H9 (cell line): ENCODE data around the gene MYADM. TPM values are rescaled to one million over a fixed set of nuclear protein-coding genes. Genes with fewer than 3 reads are reported as not detected.
A peak's percentile ranks its signal among the peaks of the same experiment; 100 is the strongest.

ENCODE experiments used
- DNase-seq: peaks from one replicate; pipeline ENCODE4 v3.0.0-alpha.2; 2017
- H2AFZ ChIP-seq: one replicate; pipeline ENCODE4 v1.6.1; 2013; ENCODE audit warnings: mild to moderate bottlenecking, low read length, control low read depth, moderate library complexity
- H2AK5ac ChIP-seq: 2 replicates; pipeline ENCODE4 v1.6.1; 2013; ENCODE audit warnings: low read length, control low read depth, mixed read lengths; ENCODE audit not compliant: insufficient read length
- H2BK120ac ChIP-seq: one replicate; pipeline ENCODE4 v1.6.1; 2013; ENCODE audit warnings: low read depth, mild to moderate bottlenecking, low read length, control low read depth, inconsistent platforms; ENCODE audit not compliant: poor library complexity, severe bottlenecking
- H2BK12ac ChIP-seq: 2 replicates; pipeline ENCODE4 v1.6.1; 2013; ENCODE audit warnings: low read length, control low read depth, mixed read lengths, low read depth; ENCODE audit not compliant: insufficient read length
- H2BK15ac ChIP-seq: 2 replicates; pipeline ENCODE4 v1.6.1; 2013; ENCODE audit warnings: low read depth, low read length, control low read depth
- H2BK20ac ChIP-seq: one replicate; pipeline ENCODE4 v1.6.1; 2013; ENCODE audit warnings: low read depth, mild to moderate bottlenecking, low read length, control low read depth, inconsistent platforms; ENCODE audit not compliant: poor library complexity, severe bottlenecking
- H2BK5ac ChIP-seq: 2 replicates; pipeline ENCODE4 v1.6.1; 2013; ENCODE audit warnings: low read length, control low read depth, mixed read lengths; ENCODE audit not compliant: insufficient read length
- H3K14ac ChIP-seq: 2 replicates; pipeline ENCODE4 v1.6.1; 2013; ENCODE audit warnings: low read length, control low read depth; ENCODE audit not compliant: insufficient read depth
- H3K18ac ChIP-seq: 2 replicates; pipeline ENCODE4 v1.6.1; 2013; ENCODE audit warnings: low read depth, mild to moderate bottlenecking, mixed read lengths, low read length, control low read depth; ENCODE audit not compliant: insufficient read length
- H3K23ac ChIP-seq: 2 replicates; pipeline ENCODE4 v1.6.1; 2013; ENCODE audit warnings: low read length, control low read depth, mixed read lengths, low read depth; ENCODE audit not compliant: insufficient read length
- H3K23me2 ChIP-seq: 2 replicates; pipeline ENCODE4 v1.6.1; 2013; ENCODE audit warnings: low read depth, mild to moderate bottlenecking, mixed read lengths, low read length, control low read depth; ENCODE audit not compliant: insufficient read length, poor library complexity, severe bottlenecking
- H3K27ac ChIP-seq: 2 replicates; pipeline ENCODE4 v1.5.1; 2013; ENCODE audit warnings: low read length, control low read depth, mixed read lengths, low read depth; ENCODE audit not compliant: insufficient read length
- H3K27me3 ChIP-seq: 2 replicates; pipeline ENCODE4 v1.6.1; 2013; ENCODE audit warnings: low read length, control low read depth, inconsistent platforms; ENCODE audit not compliant: insufficient read depth
- H3K4ac ChIP-seq: 2 replicates; pipeline ENCODE4 v1.6.1; 2013; ENCODE audit warnings: low read depth, mild to moderate bottlenecking, control low read depth, inconsistent platforms, low read length, moderate library complexity
- H3K4me1 ChIP-seq: 2 replicates; pipeline ENCODE4 v1.6.1; 2013; ENCODE audit warnings: low read length, control low read depth, inconsistent platforms; ENCODE audit not compliant: insufficient read depth
- H3K4me2 ChIP-seq: 2 replicates; pipeline ENCODE4 v1.6.1; 2013; ENCODE audit warnings: low read length, control low read depth, mixed read lengths; ENCODE audit not compliant: insufficient read length, insufficient read depth
- H3K56ac ChIP-seq: 2 replicates; pipeline ENCODE4 v1.6.1; 2013; ENCODE audit warnings: low read depth, mild to moderate bottlenecking, mixed read lengths, low read length, control low read depth; ENCODE audit not compliant: insufficient read length
- H3K79me1 ChIP-seq: 2 replicates; pipeline ENCODE4 v1.6.1; 2013; ENCODE audit warnings: low read depth, mild to moderate bottlenecking, moderate library complexity, low read length, control low read depth, inconsistent platforms; ENCODE audit not compliant: insufficient read depth, poor library complexity, severe bottlenecking
- H3K79me2 ChIP-seq: 2 replicates; pipeline ENCODE4 v1.6.1; 2013; ENCODE audit warnings: low read length, control low read depth, inconsistent platforms; ENCODE audit not compliant: insufficient read depth
- H3K9ac ChIP-seq: 2 replicates; pipeline ENCODE4 v1.6.1; 2013; ENCODE audit warnings: low read length, control low read depth, mixed read lengths; ENCODE audit not compliant: insufficient read length; ENCODE audit errors: extremely low read depth
- H3K9me3 ChIP-seq: one replicate; pipeline ENCODE4 v1.6.1; 2013; ENCODE audit warnings: low read depth, low read length, inconsistent platforms; ENCODE audit not compliant: control insufficient read depth
- H3T11ph ChIP-seq: one replicate; pipeline ENCODE4 v1.6.1; 2013; ENCODE audit warnings: mild to moderate bottlenecking, low read length, control low read depth, inconsistent platforms
- H4K20me1 ChIP-seq: one replicate; pipeline ENCODE4 v1.6.1; 2013; ENCODE audit not compliant: control insufficient read depth, insufficient read length, insufficient read depth
- H4K5ac ChIP-seq: 2 replicates; pipeline ENCODE4 v1.6.1; 2013; ENCODE audit warnings: low read depth, mild to moderate bottlenecking, mixed read lengths, low read length, control low read depth; ENCODE audit not compliant: insufficient read length
- H4K8ac ChIP-seq: replicated peaks from 2 replicates; pipeline ENCODE4 v1.6.1; 2013; ENCODE audit warnings: low read length, control low read depth, mixed read lengths, low read depth; ENCODE audit not compliant: insufficient read length
- H4K91ac ChIP-seq: 2 replicates; pipeline ENCODE4 v1.6.1; 2013; ENCODE audit warnings: low read depth, mild to moderate bottlenecking, moderate library complexity, mixed read lengths, low read length, control low read depth; ENCODE audit not compliant: insufficient read length
- H3K27ac Mint-ChIP-seq, 3 experiments: 2 replicates in 2 of 3; 3 replicates in 1 of 3; pipeline ENCODE4 v1.8.0; 2020 to 2021; ENCODE audit warnings: mixed read lengths in 3 of 3, mild to moderate bottlenecking in 1 of 3, moderate library complexity in 1 of 3
- H3K27me3 Mint-ChIP-seq: 2 replicates; pipeline ENCODE4 v1.8.0; 2021; ENCODE audit warnings: low read depth, mild to moderate bottlenecking, moderate library complexity, mixed read lengths
- H3K36me3 Mint-ChIP-seq, 3 experiments: 2 replicates in 2 of 3; 3 replicates in 1 of 3; pipeline ENCODE4 v1.8.0; 2020 to 2021; ENCODE audit warnings: low read depth in 3 of 3, mixed read lengths in 3 of 3; ENCODE audit not compliant: insufficient read depth in 1 of 3
- H3K4me1 Mint-ChIP-seq, 2 experiments: 2 replicates each; pipeline ENCODE4 v1.8.0; 2020; ENCODE audit warnings: mixed read lengths in 2 of 2
- H3K4me3 Mint-ChIP-seq, 2 experiments: 2 replicates in 1 of 2; 3 replicates in 1 of 2; pipeline ENCODE4 v1.8.0; 2020 to 2021; ENCODE audit warnings: mild to moderate bottlenecking in 2 of 2, mixed read lengths in 2 of 2, moderate library complexity in 1 of 2
- H3K9me3 Mint-ChIP-seq, 2 experiments: 2 replicates in 1 of 2; 3 replicates in 1 of 2; pipeline ENCODE4 v1.8.0; 2020; ENCODE audit warnings: mild to moderate bottlenecking in 2 of 2, mixed read lengths in 2 of 2, moderate library complexity in 1 of 2
- WGBS: extraction: QIAGEN DNeasy Blood & Tissue Kit; methylation state at CpG from one replicate; pipeline ENCODE4 v1.1.7; 2013; ENCODE audit warnings: missing lambda C conversion rate, low lambda C conversion rate, mixed read lengths; ENCODE audit not compliant: insufficient read length; ENCODE audit errors: extremely low coverage; 5-methylcytosine and 5-hydroxymethylcytosine counted together
- total RNA-seq: library from RNA; stranded (reverse); gene quantifications from 2 replicates; pipeline ENCODE4 v1.2.1, GENCODE V29; 2021
- TF ChIP-seq, protein P1 (sequence below): fragments of 200-600 bp; sonication (generic); conservative IDR thresholded peaks from 3 replicates; pipeline ENCODE4 v1.8.0; 2021; ENCODE audit warnings: antibody characterized with exemption, mild to moderate bottlenecking

Gene MYADM
- total RNA-seq, 1 experiment from 2014 or later = 116 TPM

DNA sequence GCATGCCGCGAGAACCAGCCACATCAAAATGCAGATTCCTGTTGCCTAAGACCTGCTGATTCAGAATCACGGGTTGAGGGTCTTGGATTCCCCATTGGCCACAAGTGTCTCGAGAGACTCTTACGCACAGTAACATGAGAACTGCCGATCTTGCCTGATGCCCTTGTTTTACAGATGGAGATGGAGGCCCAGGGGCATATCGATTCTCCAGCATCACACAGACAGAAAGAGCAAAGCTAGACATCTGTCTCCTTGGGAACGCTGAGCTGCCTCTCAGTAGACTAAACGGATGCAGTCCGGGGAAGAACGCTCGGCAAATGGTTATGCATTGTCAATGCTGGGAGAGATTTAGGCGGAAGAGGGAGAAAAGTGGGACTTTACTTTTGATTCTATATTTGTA lies 48.9 kb upstream of the MYADM start:
- H3K4ac ChIP-seq = no peak overlapping the region
- Mint-ChIP-seq H3K27me3 (no peaks in the 10 kb centered on the region; the same call in 1 of the 2 replicates), H3K27ac (no peak overlapping the region), H3K36me3 (peaks cover 0 to 12% (median 4%) of the 10 kb centered on the region in 3 experiments; a peak in 3 of 7 replicates), H3K4me3 (no peak overlapping the region), H3K9me3 (no peaks in the 10 kb centered on the region; a peak in 1 of 5 replicates), H3K4me1 (peaks cover 2 to 5% of the 10 kb centered on the region in 2 experiments)
- H4K91ac ChIP-seq = no peak overlapping the region
- no peaks in the 10 kb centered on the region for H3K9me3 ChIP-seq
- H3K56ac ChIP-seq = no peak overlapping the region
- H2BK12ac ChIP-seq = no peak overlapping the region
- no peak overlapping the region for H3K14ac ChIP-seq
- H3K9ac ChIP-seq = no peak overlapping the region
- H4K5ac ChIP-seq = no peak overlapping the region
- H3K4me1 ChIP-seq = no peaks in the 10 kb centered on the region
- no peak overlapping the region for H2BK120ac ChIP-seq
- no peak overlapping the region for H4K8ac ChIP-seq
- TF ChIP-seq, protein P1, sequence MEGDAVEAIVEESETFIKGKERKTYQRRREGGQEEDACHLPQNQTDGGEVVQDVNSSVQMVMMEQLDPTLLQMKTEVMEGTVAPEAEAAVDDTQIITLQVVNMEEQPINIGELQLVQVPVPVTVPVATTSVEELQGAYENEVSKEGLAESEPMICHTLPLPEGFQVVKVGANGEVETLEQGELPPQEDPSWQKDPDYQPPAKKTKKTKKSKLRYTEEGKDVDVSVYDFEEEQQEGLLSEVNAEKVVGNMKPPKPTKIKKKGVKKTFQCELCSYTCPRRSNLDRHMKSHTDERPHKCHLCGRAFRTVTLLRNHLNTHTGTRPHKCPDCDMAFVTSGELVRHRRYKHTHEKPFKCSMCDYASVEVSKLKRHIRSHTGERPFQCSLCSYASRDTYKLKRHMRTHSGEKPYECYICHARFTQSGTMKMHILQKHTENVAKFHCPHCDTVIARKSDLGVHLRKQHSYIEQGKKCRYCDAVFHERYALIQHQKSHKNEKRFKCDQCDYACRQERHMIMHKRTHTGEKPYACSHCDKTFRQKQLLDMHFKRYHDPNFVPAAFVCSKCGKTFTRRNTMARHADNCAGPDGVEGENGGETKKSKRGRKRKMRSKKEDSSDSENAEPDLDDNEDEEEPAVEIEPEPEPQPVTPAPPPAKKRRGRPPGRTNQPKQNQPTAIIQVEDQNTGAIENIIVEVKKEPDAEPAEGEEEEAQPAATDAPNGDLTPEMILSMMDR = no peak
- H4K20me1 ChIP-seq = no peaks in the 10 kb centered on the region
- H3K18ac ChIP-seq = no peak overlapping the region
- H3T11ph ChIP-seq = no peak overlapping the region
- no peak overlapping the region for H2BK15ac ChIP-seq
- H3K27ac ChIP-seq = no peak overlapping the region
- H3K27me3 ChIP-seq = no peaks in the 10 kb centered on the region
- WGBS = no CpG with 5 or more reads among the region's 13 CpGs
- peak; percentile 51 for DNase-seq
- H2BK5ac ChIP-seq = no peak overlapping the region
- no peak overlapping the region for H3K4me2 ChIP-seq
- H3K23me2 ChIP-seq = no peaks in the 10 kb centered on the region
- no peak overlapping the region for H2BK20ac ChIP-seq
- H3K79me1 ChIP-seq = no peaks in the 10 kb centered on the region
- H3K79me2 ChIP-seq = no peaks in the 10 kb centered on the region
- H2AFZ ChIP-seq = no peak overlapping the region
- no peak overlapping the region for H2AK5ac ChIP-seq
- H3K23ac ChIP-seq = no peak overlapping the region
